Effector memory CD4-positive, alpha-beta T cell (primary cell): Measurements from ENCODE around the gene CHST11.

Experiments used
- DNase-seq, 3 donors: peaks; one replicate each; pipeline ENCODE4 v3.0.0-alpha.2; 2020
- H3K27ac ChIP-seq: 2 replicates; pipeline ENCODE4 v1.7.0; 2013; ENCODE audit warnings: mild to moderate bottlenecking, low read length, moderate library complexity; ENCODE audit not compliant: insufficient read depth, poor library complexity, severe bottlenecking
- H3K27me3 ChIP-seq: replicated peaks from 2 replicates; pipeline ENCODE4 v1.7.0; 2013; ENCODE audit warnings: mild to moderate bottlenecking, low read length; ENCODE audit not compliant: insufficient read depth, control insufficient read depth, poor library complexity, severe bottlenecking
- H3K36me3 ChIP-seq: 2 replicates; pipeline ENCODE4 v1.7.0; 2013; ENCODE audit warnings: mild to moderate bottlenecking, low read length, moderate library complexity; ENCODE audit not compliant: control insufficient read depth, insufficient read depth
- H3K4me1 ChIP-seq: 2 replicates; pipeline ENCODE4 v1.7.0; 2013; ENCODE audit warnings: low read length, mild to moderate bottlenecking; ENCODE audit not compliant: control insufficient read depth, insufficient read depth, poor library complexity, severe bottlenecking
- H3K4me3 ChIP-seq: 2 replicates; pipeline ENCODE4 v1.7.0; 2013; ENCODE audit warnings: low read length, low read depth, mild to moderate bottlenecking; ENCODE audit not compliant: insufficient read depth, poor library complexity, severe bottlenecking
- H3K9me3 ChIP-seq: 2 replicates; pipeline ENCODE4 v1.7.0; 2013; ENCODE audit warnings: mild to moderate bottlenecking, low read length, moderate library complexity; ENCODE audit not compliant: control insufficient read depth

Gene CHST11

DNA sequence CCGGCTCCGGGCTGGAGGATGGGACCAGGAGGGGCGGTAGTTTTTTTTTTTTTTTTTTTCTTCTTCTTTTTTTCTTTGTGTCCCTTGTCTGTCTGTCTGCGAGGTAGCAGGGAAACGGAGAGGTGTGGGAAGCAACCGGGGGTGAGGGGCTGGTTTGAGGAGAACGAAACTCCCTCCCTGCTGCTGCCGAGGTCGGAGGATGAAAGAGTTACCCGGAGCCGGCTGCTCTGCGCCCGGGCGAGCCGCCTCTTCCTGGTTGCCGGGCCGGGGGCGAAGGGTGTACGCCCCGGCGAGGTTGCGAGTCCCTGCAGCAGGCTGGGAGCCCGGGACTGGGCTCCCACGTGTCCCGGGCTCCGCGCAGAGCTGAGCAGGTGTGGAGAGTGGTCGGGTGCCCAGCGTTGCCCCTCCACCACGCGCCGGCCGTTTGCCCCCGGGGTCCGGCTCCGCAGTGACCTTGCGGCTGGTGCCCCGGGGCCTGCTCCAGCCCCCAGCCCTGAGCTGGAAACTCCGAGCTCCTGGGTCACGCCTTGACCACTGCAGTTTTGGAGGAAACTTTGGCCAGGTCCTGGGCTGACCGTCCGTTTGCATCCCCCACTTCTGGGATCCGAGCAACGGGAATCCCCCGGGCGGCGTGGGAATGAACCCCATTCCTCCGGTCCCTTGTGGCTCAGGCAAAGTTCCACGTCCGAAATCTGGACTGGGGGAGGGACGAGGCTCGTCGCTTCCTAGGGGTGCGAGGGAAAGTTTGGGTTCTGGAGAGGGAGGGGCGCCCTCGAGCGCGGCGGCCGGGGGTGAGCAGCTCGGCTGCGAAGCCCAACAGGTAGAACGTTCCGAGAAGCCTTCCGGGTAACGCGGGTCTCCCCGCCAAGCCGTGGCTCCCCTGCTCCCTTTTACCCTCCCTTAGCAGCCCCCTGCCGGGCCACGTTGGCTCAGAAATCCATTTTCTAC lies 1.3 kb downstream of the CHST11 start:
- peaks cover 37% of the 10 kb centered on the region for H3K4me1 ChIP-seq
- H3K27me3 ChIP-seq: no peaks in the 10 kb centered on the region
- H3K4me3 ChIP-seq: peak overlapping the region; percentile 100
- H3K9me3 ChIP-seq: no peaks in the 10 kb centered on the region
- peak; percentile 31 to 47 (median 38) for DNase-seq
- no peaks in the 10 kb centered on the region for H3K36me3 ChIP-seq
- H3K27ac ChIP-seq: peak overlapping the region; percentile 88

DNA sequence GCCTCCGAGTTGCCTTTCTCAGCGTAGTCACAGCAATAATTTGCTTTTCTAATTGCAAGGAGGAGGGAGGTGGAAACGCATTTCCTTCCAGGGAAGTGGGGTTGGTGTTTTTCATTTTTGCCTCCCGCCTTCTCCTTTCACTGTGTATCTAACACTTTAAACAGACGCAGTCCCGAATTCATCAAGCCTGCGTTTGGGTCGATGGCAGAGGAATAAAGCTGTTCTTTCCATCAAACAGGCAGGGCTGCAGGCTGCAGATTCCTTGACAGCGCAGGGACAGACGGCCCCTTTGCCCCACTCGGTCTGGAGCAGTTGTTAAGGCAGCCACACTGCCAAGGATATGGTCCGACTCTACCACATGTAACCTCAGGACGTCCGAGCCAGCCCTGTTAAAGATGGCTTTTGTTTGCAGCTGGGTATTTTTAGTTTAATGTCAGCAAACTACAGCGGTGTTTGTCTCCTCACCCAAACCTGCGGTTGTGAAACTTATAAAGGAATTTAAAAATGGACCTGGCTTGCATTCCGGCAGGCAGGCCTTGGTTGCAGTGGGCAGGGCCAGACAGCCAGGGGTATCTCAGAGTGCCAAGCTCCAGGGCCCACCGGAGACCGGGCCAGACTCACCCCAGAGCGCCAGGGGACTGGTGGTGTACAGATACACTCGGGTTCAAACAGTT lies 2.1 kb downstream of the CHST11 start:
- Histone ChIP-seq H3K4me3 (peak overlapping the region; percentile 100), H3K27me3 (no peaks in the 10 kb centered on the region), H3K27ac (peak overlapping the region; percentile 88), H3K4me1 (peaks cover 44% of the 10 kb centered on the region), H3K9me3 (no peaks in the 10 kb centered on the region), H3K36me3 (no peaks in the 10 kb centered on the region)
- no peak for DNase-seq

DNA sequence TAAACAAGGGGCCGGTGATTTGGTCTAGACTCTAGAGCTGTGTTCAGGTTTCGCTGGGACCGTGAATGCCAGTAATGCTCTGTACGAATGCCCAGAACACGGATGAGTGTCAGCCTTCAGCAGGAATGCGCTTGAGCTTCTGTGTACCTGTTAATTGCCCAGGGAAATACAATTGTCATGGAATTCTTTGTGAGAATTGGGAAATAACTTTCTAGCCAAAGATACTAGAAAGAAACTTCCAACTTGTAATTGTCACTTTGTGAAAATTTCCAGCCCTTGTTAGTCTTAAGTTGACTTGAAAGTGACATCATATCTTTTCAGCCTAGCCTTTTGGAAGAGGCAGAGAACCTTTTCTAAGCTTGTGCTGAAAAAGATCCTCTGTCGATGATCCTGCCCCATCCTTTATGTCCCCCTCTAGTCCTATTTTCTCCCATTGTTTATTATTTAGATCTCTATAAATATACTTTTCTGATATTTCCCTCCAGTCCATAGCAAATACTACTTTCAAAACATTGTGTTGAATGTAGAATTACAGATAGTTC lies 2.7 kb downstream of the CHST11 start:
- Histone ChIP-seq H3K4me1 (peaks cover 49% of the 10 kb centered on the region), H3K27me3 (no peaks in the 10 kb centered on the region), H3K4me3 (peak overlapping the region; percentile 100), H3K27ac (peak overlapping the region; percentile 88), H3K36me3 (no peaks in the 10 kb centered on the region), H3K9me3 (no peaks in the 10 kb centered on the region)
- DNase-seq: no peak

DNA sequence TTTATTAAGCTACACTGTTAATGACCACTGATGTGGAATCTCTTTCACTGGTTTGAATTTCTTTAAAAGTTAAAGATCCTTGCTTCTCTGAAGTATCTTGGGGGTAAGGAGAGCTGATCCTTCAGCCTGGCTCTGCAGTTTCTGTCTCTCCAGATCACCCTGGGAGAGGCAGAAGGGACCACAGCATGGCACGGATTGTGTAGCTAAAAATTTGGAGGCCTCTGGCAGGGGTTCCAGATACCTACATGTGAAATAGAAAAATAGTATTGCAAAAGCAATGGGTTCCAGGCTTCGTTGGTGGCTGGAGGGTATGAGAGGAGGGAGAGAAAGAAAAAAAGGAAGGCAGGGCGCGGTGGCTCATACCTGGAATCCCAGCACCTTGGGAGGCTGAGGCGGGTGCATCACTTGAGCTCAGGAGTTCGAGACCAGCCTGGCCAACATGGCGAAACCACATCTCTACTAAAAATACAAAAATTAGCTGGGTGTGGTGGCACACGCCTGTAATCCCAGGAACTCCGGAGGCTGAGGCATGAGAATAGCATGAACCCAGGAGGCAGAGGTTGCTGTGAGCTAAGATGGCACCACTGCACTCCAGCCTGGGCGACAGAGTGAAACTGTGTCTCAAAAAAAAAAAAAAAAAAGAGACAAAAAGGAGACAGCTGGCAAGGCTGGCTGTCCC lies 3.4 kb downstream of the CHST11 start:
- DNase-seq: no peak
- H3K4me3 ChIP-seq: peak overlapping the region; percentile 100
- H3K4me1 ChIP-seq: peaks cover 56% of the 10 kb centered on the region
- no peaks in the 10 kb centered on the region for H3K27me3 ChIP-seq
- H3K27ac ChIP-seq: peak overlapping the region; percentile 88
- H3K36me3 ChIP-seq: no peaks in the 10 kb centered on the region
- H3K9me3 ChIP-seq: no peaks in the 10 kb centered on the region

DNA sequence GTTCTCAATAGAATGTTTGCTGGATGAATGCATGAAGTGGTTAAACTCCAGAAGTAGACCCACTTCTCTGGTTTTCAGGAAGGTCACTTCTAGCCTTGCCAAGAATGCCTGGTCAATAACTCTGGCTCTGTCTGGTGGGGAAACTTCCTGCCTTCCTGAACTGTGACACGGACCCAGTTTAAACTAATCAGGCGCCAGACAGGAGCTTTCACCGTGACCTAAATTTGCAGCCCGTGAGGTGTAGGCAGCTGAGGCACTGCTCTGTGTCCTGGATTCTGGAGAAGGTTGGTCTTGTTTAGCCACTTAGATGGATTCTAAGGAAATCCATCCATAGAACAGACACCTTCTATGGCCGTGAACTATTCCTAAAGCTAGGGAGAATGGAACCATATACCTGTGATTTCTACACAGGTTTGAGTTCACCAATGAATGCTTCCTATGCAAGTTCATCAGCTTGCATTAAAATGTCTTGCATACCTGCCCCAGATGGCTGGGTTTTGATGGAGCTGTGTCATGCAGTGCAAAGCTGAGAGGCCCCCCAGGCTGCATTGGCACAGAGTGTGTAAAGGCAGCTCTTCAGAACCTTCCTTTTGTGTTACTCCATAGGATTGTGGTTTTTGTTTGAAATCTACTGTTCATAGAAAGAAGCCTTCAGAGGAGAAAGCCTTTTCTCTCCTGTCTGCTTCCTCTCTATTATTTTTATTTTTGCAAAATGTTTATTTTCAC lies 4.4 kb downstream of the CHST11 start:
- H3K27me3 ChIP-seq: no peaks in the 10 kb centered on the region
- peaks cover 61% of the 10 kb centered on the region for H3K4me1 ChIP-seq
- H3K36me3 ChIP-seq: no peaks in the 10 kb centered on the region
- peak overlapping the region; percentile 88 for H3K27ac ChIP-seq
- no peak for DNase-seq
- H3K9me3 ChIP-seq: no peaks in the 10 kb centered on the region
- peak overlapping the region; percentile 30 for H3K4me3 ChIP-seq

DNA sequence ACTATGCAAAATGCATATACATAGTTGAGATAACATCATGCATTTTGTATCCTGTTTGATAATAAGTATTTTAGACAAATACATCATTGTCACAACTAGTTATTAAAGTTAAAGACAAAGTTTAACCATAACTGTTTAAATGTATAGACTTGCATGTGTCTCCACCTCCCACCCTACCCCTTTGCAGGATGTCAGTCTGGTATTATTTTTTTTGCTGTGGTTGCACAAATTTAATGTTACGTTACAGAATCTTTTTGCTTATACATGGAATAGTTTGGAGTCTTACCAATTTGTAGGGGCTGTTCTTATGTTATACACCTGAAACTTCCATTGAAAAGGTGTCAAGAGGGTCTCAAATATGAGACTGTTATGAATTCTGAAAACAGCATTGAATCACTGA lies 5.6 kb downstream of the CHST11 start:
- H3K9me3 ChIP-seq: no peaks in the 10 kb centered on the region
- DNase-seq: no peak
- peaks cover 69% of the 10 kb centered on the region for H3K4me1 ChIP-seq
- H3K4me3 ChIP-seq: peak overlapping the region; percentile 15
- H3K27ac ChIP-seq: peak overlapping the region; percentile 69
- H3K36me3 ChIP-seq: no peaks in the 10 kb centered on the region
- no peaks in the 10 kb centered on the region for H3K27me3 ChIP-seq

GRCh38 chr12:104462931-104463339 lies 6.2 kb downstream of the CHST11 start:
- Histone ChIP-seq H3K27me3 (no peaks in the 10 kb centered on the region), H3K36me3 (no peaks in the 10 kb centered on the region), H3K27ac (peak overlapping the region; percentile 69), H3K9me3 (no peaks in the 10 kb centered on the region), H3K4me1 (peaks cover 75% of the 10 kb centered on the region), H3K4me3 (peak overlapping the region; percentile 15)
- DNase-seq: peak; percentile 24 to 57 (median 43)

DNA sequence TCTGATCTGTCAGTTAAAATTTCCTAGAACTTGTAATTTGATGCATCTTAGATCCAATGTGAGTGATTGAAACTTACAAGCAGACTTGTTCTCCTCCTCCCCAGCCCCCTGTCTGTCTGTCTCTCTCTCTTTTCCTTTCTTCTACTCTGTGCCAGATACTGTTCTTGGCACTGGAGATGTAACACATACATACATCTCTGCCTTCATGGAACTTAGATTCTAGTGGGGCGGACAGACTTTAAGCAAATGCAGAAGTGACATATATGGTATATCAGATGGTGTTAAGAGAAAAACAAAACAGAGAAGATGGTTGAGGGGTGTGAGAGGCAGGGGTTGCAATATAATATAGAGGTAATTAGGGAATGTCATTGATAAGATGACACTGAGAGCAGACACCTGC lies 6.6 kb downstream of the CHST11 start:
- Histone ChIP-seq H3K27ac (peak overlapping the region; percentile 69), H3K4me3 (no peak overlapping the region)

DNA sequence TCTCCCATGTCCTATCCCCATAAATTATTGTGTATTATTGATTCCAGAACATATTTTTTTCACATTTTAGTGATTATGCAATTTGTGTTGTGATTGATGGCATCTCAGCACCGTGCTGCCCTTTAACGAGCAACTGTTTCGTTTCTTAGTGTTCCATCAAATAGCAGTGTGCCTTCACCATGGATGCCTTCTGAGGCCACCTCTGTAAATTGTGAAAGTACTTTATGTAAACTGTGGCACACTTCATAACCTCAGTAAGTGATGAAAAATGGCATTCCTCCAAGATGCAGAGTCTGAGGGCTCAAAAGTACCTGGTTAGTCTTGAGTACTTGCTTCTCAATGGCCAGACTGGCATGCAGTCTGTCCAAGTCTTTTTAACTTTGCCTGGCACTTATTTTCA lies 8.2 kb downstream of the CHST11 start:
- H3K27ac ChIP-seq: no peak overlapping the region
- H3K36me3 ChIP-seq: no peaks in the 10 kb centered on the region
- peaks cover 86% of the 10 kb centered on the region for H3K4me1 ChIP-seq
- DNase-seq: no peak
- H3K27me3 ChIP-seq: no peaks in the 10 kb centered on the region
- no peaks in the 10 kb centered on the region for H3K9me3 ChIP-seq
- no peak overlapping the region for H3K4me3 ChIP-seq

More for the DNA sequence above, 6.6 kb downstream of the CHST11 start:
- Histone ChIP-seq H3K36me3 (no peaks in the 10 kb centered on the region), H3K4me1 (peaks cover 80% of the 10 kb centered on the region), H3K27me3 (no peaks in the 10 kb centered on the region), H3K9me3 (no peaks in the 10 kb centered on the region)
- no peak for DNase-seq
